Tibial nerve (tissue), 4 donors: ENCODE data around the gene IGHMBP2. TPM values are rescaled to one million over a fixed set of nuclear protein-coding genes. Genes with fewer than 3 reads are reported as not detected.

Source experiments
- DNase-seq, 2 donors: peaks; one replicate each; pipeline ENCODE4 v3.0.0-alpha.2; 2019; ENCODE audit warnings: low spot score in 2 of 2
- H3K27ac ChIP-seq, 4 donors: fragments of 200-600 bp; sonication (generic) in 3 of 4; one replicate each; pipeline ENCODE4 v1.5.1; 2017 to 2019; ENCODE audit warnings: mild to moderate bottlenecking in 1 of 4
- H3K27me3 ChIP-seq, 2 donors: fragments of 200-600 bp; sonication (generic) in 1 of 2; one replicate each; pipeline versions ENCODE4 v1.5.1 to v1.6.0; 2017 to 2019
- H3K36me3 ChIP-seq, 3 donors: fragments of 200-600 bp; sonication (generic); one replicate each; pipeline ENCODE4 v1.5.1; 2018 to 2019
- H3K4me1 ChIP-seq, 4 donors: fragments of 200-600 bp; sonication (generic) in 3 of 4; one replicate each; pipeline ENCODE4 v1.5.1; 2017 to 2019
- H3K4me3 ChIP-seq, 4 donors: fragments of 200-600 bp; sonication (generic) in 3 of 4; one replicate each; pipeline ENCODE4 v1.5.1; 2017 to 2019; ENCODE audit warnings: mild to moderate bottlenecking in 1 of 4, moderate library complexity in 1 of 4
- H3K9me3 ChIP-seq, 4 donors: fragments of 200-600 bp; sonication (generic) in 3 of 4; one replicate each; pipeline ENCODE4 v1.5.1; 2017 to 2019
- EP300 ChIP-seq, 2 donors: sonication (generic); formaldehyde crosslinking; IDR thresholded peaks; one replicate each; pipeline ENCODE4 v1.6.1; 2017; ENCODE audit warnings: antibody characterized with exemption in 2 of 2, mild to moderate bottlenecking in 1 of 2
- POLR2A ChIP-seq, 2 donors: fragments of 450-650 bp; IDR thresholded peaks; one replicate each; pipeline ENCODE4 v1.6.1; 2017; ENCODE audit warnings: antibody characterized with exemption in 2 of 2, mild to moderate bottlenecking in 2 of 2, moderate library complexity in 2 of 2
- WGBS, 2 donors: methylation state at CpG; one replicate each; pipeline ENCODE4 v1.1.5; 2018; 5-methylcytosine and 5-hydroxymethylcytosine counted together
- total RNA-seq, 4 donors: library from RNA; depleted of rRNA; stranded (reverse); fragments of >200 nt; gene quantifications; one replicate each; pipeline ENCODE4 v1.1.0, GENCODE V29; 2016
- TF ChIP-seq, protein P1 (sequence below), 5 experiments: fragments of 200-600 bp in 3 of 5; fragments of 450-650 bp in 2 of 5; sonication (generic) in 3 of 5; IDR thresholded peaks; one replicate each; pipeline ENCODE4 v1.5.1; 2016 to 2019; ENCODE audit warnings: antibody characterized with exemption in 5 of 5, mild to moderate bottlenecking in 3 of 5, moderate library complexity in 2 of 5

IGHMBP2 gene
- total RNA-seq, 4 donors from 2014 or later, result 12.9 to 29.4 (median 22.3) TPM

DNA sequence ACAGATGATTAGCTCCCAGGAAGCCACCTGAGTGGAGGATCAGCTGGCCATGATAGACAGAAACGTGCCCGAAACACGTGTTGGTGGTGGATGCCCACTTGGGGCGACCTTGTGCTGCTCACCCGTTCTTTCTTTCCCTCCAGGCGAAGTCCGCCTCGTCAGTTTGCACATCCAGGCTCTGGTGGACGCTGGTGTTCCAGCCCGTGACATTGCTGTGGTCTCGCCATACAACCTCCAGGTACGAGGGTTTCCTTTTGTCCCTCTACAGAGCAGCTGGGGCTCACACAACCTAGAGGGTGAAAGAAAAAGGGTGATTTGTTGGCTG lies 30.6 kb downstream of the IGHMBP2 start:
- H3K27ac ChIP-seq, result no peak overlapping the region
- H3K4me1 ChIP-seq, result no peaks in the 10 kb centered on the region
- peaks cover 0 to 100% (median 35%) of the 10 kb centered on the region in 3 donors for H3K36me3 ChIP-seq

DNA sequence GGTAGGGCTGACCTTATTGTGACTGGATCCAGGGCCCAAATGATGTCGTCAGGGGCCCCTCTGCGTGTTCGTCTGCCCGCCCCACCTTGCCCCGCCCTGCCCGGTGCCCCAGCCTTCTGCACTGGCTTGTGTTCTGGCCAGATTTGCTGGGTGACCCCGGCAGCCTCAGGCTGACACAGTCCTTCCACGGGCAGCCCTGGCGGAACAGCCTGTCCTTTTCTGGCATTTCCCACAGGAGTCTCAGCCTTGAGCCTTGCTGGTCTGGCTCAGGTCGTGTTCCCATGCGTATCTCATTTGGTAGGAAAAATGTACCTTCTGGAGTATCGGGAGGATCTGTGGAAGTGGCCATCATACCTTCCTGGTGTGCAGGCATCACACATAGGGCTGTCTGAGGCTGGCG lies 31.0 kb downstream of the IGHMBP2 start:
- Histone ChIP-seq H3K4me1 (no peaks in the 10 kb centered on the region), H3K36me3 (peaks cover 0 to 100% (median 32%) of the 10 kb centered on the region in 3 donors), H3K9me3 (no peaks in the 10 kb centered on the region), H3K27ac (no peak overlapping the region), H3K4me3 (no peak overlapping the region), H3K27me3 (no peaks in the 10 kb centered on the region)
- TF ChIP-seq, protein P1, sequence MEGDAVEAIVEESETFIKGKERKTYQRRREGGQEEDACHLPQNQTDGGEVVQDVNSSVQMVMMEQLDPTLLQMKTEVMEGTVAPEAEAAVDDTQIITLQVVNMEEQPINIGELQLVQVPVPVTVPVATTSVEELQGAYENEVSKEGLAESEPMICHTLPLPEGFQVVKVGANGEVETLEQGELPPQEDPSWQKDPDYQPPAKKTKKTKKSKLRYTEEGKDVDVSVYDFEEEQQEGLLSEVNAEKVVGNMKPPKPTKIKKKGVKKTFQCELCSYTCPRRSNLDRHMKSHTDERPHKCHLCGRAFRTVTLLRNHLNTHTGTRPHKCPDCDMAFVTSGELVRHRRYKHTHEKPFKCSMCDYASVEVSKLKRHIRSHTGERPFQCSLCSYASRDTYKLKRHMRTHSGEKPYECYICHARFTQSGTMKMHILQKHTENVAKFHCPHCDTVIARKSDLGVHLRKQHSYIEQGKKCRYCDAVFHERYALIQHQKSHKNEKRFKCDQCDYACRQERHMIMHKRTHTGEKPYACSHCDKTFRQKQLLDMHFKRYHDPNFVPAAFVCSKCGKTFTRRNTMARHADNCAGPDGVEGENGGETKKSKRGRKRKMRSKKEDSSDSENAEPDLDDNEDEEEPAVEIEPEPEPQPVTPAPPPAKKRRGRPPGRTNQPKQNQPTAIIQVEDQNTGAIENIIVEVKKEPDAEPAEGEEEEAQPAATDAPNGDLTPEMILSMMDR (IDR thresholded peaks at IDR 0.05), result no peak
- TF ChIP-seq EP300 (IDR thresholded peaks at IDR 0.05) (no peak), POLR2A (IDR thresholded peaks at IDR 0.05) (no peak)
- 93 to 95% methylated on average over 13 of the region's 13 CpGs for WGBS, 2 donors
- no peak for DNase-seq

More for the DNA sequence above, 30.6 kb downstream of the IGHMBP2 start:
- TF ChIP-seq, protein P1 (IDR thresholded peaks at IDR 0.05), result no peak
- no peak for TF ChIP-seq POLR2A (IDR thresholded peaks at IDR 0.05)
- TF ChIP-seq EP300 (IDR thresholded peaks at IDR 0.05), result no peak
- WGBS, 2 donors, result 88 to 92% methylated on average over 12 of the region's 12 CpGs
- H3K4me3 ChIP-seq, result no peak overlapping the region
- H3K9me3 ChIP-seq, result no peaks in the 10 kb centered on the region
- DNase-seq, result no peak
- no peaks in the 10 kb centered on the region for H3K27me3 ChIP-seq

DNA sequence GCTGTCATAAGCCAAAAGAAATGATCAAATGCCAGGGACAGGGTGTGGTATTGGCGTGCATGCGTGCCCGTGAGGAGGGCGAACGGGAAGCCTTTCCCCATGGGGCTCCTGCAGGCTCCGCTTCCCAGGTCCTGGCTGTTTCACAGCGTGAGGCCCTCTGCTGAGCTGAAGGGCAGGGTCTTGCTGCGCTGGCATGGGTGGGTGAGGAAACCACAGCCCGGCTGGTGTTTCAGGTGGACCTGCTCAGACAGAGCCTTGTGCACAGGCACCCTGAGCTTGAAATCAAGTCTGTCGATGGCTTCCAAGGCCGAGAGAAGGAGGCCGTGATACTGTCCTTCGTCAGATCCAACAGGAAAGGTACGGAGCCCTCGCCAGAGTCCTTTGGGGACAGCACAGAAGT lies 31.4 kb downstream of the IGHMBP2 start:
- 92 to 97% methylated on average over 15 of the region's 15 CpGs for WGBS, 2 donors
- peaks cover 0 to 100% (median 29%) of the 10 kb centered on the region in 3 donors for H3K36me3 ChIP-seq

DNA sequence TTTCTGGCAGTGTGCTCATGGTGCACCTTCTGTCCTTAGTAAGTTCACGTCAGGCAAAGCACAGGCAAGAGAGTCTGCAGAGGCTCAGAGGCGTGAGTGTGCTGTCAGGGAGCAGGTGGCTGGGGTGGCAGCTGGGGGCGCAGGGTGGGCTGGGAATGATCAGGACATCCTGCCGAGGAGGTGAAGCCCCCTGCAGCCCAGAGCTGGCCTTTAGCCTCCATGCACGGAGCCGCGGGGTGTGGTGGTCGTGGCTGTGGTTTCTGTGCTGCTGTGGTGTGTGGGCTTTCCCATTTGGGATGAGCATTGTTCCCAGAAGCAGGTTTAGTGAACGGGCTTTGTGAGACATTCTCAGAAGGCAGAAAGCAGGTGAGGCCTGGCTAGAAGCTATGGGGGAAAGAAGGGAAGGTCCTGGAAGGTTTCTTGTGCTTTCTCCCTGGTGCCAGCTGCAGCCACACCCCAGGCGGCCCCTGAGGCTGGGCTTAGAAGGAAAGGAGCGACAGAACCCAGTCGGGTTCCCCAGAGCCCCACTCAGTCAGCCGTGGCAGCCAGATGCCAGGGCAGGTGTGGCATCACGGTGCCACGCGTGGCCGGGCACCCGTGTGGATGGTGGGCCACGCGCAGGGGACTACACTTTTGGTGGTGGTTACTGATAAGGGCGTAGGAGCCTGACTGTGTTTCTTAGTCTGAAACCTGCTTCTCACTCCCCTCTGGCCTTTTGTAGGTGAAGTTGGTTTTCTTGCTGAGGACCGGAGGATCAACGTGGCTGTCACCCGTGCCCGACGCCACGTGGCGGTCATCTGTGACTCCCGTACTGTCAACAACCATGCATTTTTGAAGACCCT lies 32.0 kb downstream of the IGHMBP2 start:
- whole genome bisulfite sequencing, 2 donors, result 93 to 94% methylated on average over 29 of the region's 29 CpGs
- Histone ChIP-seq H3K4me3 (no peak overlapping the region), H3K27me3 (no peaks in the 10 kb centered on the region), H3K27ac (no peak overlapping the region), H3K4me1 (no peaks in the 10 kb centered on the region), H3K9me3 (no peaks in the 10 kb centered on the region), H3K36me3 (peaks cover 0 to 100% (median 25%) of the 10 kb centered on the region in 3 donors)
- TF ChIP-seq POLR2A (IDR thresholded peaks at IDR 0.05), result no peak
- no peak for DNase-seq

More for the DNA sequence above, 31.4 kb downstream of the IGHMBP2 start:
- Histone ChIP-seq H3K27me3 (no peaks in the 10 kb centered on the region), H3K4me3 (no peak overlapping the region), H3K9me3 (no peaks in the 10 kb centered on the region), H3K27ac (no peak overlapping the region), H3K4me1 (no peaks in the 10 kb centered on the region)
- TF ChIP-seq EP300 (IDR thresholded peaks at IDR 0.05), result no peak
- no peak for TF ChIP-seq POLR2A (IDR thresholded peaks at IDR 0.05)
- TF ChIP-seq, protein P1 (IDR thresholded peaks at IDR 0.05), result no peak
- no peak for DNase-seq

DNA sequence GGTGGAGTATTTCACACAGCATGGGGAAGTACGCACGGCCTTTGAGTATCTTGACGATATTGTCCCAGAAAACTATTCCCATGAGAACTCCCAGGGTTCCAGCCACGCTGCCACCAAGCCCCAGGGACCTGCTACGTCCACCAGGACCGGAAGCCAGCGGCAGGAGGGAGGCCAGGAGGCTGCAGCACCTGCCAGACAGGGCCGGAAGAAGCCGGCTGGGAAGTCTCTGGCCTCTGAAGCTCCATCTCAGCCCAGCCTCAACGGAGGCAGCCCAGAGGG lies 32.6 kb downstream of the IGHMBP2 start:
- 94 to 96% methylated on average over 9 to 10 of the region's 10 CpGs for WGBS, 2 donors
- H3K27me3 ChIP-seq, result no peaks in the 10 kb centered on the region
- no peaks in the 10 kb centered on the region for H3K9me3 ChIP-seq
- DNase-seq, result no peak
- no peak overlapping the region for H3K4me3 ChIP-seq
- TF ChIP-seq EP300 (IDR thresholded peaks at IDR 0.05) (no peak), POLR2A (IDR thresholded peaks at IDR 0.05) (no peak)
- TF ChIP-seq, protein P1 (IDR thresholded peaks at IDR 0.05), result no peak
- H3K4me1 ChIP-seq, result no peaks in the 10 kb centered on the region
- H3K27ac ChIP-seq, result no peak overlapping the region
- H3K36me3 ChIP-seq, result peaks cover 0 to 100% (median 20%) of the 10 kb centered on the region in 3 donors
